ENCODE measurements around the gene FOXO1.

- TF ChIP-seq CTCF (conservative IDR thresholded peaks at IDR 0.05; ENCODE audit: low read length) (no peak), EZH2phosphoT487 (IDR thresholded peaks at IDR 0.05; ENCODE audit: borderline replicate concordance, low read depth, low read length) (no peak)
These were observed 60.9 kb downstream of the FOXO1 start for GRCh38 chr13:40605573-40605972.
